Measurements from ENCODE around the gene SLC19A1. TPM values are rescaled to one million over a fixed set of nuclear protein-coding genes. Genes with fewer than 3 reads are reported as not detected.

The SLC19A1 gene
- total RNA-seq, 1 donor from 2014 or later = 4.5 TPM

- FAIRE-seq (no peak), DNase-seq (ENCODE audit: low read depth) (no peak)
- Histone ChIP-seq H3K4me3 (ENCODE audit: low read depth, low read length) (no peak overlapping the region), H3K36me3 (ENCODE audit: control insufficient read depth, insufficient read depth, low read length) (no peaks in the 10 kb centered on the region), H3K27me3 (ENCODE audit: control insufficient read depth, insufficient read depth, low read length) (no peaks in the 10 kb centered on the region)
- TF ChIP-seq CTCF (IDR thresholded peaks at IDR 0.05; ENCODE audit: insufficient read depth, low read length, severe bottlenecking) = no peak
These were observed 64.8 kb downstream of the SLC19A1 start for GRCh38 chr21:45477176-45478114.

GRCh38 chr21:45476582-45476981 is 65.7 kb downstream of the SLC19A1 start:
- Histone ChIP-seq H3K4me3 (ENCODE audit: low read depth, low read length) (no peak overlapping the region), H3K36me3 (ENCODE audit: control insufficient read depth, insufficient read depth, low read length) (no peaks in the 10 kb centered on the region), H3K27me3 (ENCODE audit: control insufficient read depth, insufficient read depth, low read length) (no peaks in the 10 kb centered on the region)
- FAIRE-seq = peak; percentile 55
- no peak for TF ChIP-seq CTCF (IDR thresholded peaks at IDR 0.05; ENCODE audit: insufficient read depth, low read length, severe bottlenecking)
- DNase-seq (ENCODE audit: low read depth) = no peak

- Histone ChIP-seq H3K36me3 (ENCODE audit: control insufficient read depth, insufficient read depth, low read length) (no peaks in the 10 kb centered on the region), H3K27me3 (ENCODE audit: control insufficient read depth, insufficient read depth, low read length) (no peaks in the 10 kb centered on the region), H3K4me3 (ENCODE audit: low read depth, low read length) (no peak overlapping the region)
- no peak for DNase-seq (ENCODE audit: low read depth)
- FAIRE-seq = no peak
- no peak for TF ChIP-seq CTCF (IDR thresholded peaks at IDR 0.05; ENCODE audit: insufficient read depth, low read length, severe bottlenecking)
These were observed 66.3 kb downstream of the SLC19A1 start for GRCh38 chr21:45475797-45476570.

- FAIRE-seq (no peak), DNase-seq (ENCODE audit: low read depth) (no peak)
- no peak for TF ChIP-seq CTCF (IDR thresholded peaks at IDR 0.05; ENCODE audit: insufficient read depth, low read length, severe bottlenecking)
- H3K27me3 ChIP-seq (ENCODE audit: control insufficient read depth, insufficient read depth, low read length) = no peaks in the 10 kb centered on the region
- no peak overlapping the region for H3K4me3 ChIP-seq (ENCODE audit: low read depth, low read length)
- no peaks in the 10 kb centered on the region for H3K36me3 ChIP-seq (ENCODE audit: control insufficient read depth, insufficient read depth, low read length)
These were observed 67.1 kb downstream of the SLC19A1 start for GRCh38 chr21:45475004-45475685.

GRCh38 chr21:45474323-45474950 is 67.8 kb downstream of the SLC19A1 start:
- DNase-seq (ENCODE audit: low read depth) = no peak
- peak; percentile 92 for FAIRE-seq
- Histone ChIP-seq H3K27me3 (ENCODE audit: control insufficient read depth, insufficient read depth, low read length) (no peaks in the 10 kb centered on the region), H3K4me3 (ENCODE audit: low read depth, low read length) (no peak overlapping the region), H3K36me3 (ENCODE audit: control insufficient read depth, insufficient read depth, low read length) (no peaks in the 10 kb centered on the region)
- TF ChIP-seq CTCF (IDR thresholded peaks at IDR 0.05; ENCODE audit: insufficient read depth, low read length, severe bottlenecking) = no peak

Measured in bronchial epithelial cell (primary cell).